Trophoblast cell (in vitro differentiated cells and primary cell): ENCODE measurements around the gene VDAC1.
A peak's percentile ranks its signal among the peaks of the same experiment; 100 is the strongest.

Experiments
- DNase-seq, 2 donors: peaks; one replicate each; pipeline ENCODE4 v3.0.0-alpha.2; 2016
- H2AFZ ChIP-seq: 2 replicates; pipeline ENCODE4 v1.6.1; 2013; ENCODE audit warnings: low read length, moderate library complexity, mild to moderate bottlenecking; ENCODE audit not compliant: insufficient read depth, poor library complexity
- H2AK5ac ChIP-seq: 2 replicates; pipeline ENCODE4 v1.6.1; 2013; ENCODE audit warnings: mild to moderate bottlenecking, low read length
- H2BK120ac ChIP-seq: 2 replicates; pipeline ENCODE4 v1.6.1; 2013; ENCODE audit warnings: low read length, mild to moderate bottlenecking, moderate library complexity; ENCODE audit not compliant: insufficient read depth, poor library complexity
- H2BK12ac ChIP-seq: 2 replicates; pipeline ENCODE4 v1.6.1; 2013; ENCODE audit warnings: mild to moderate bottlenecking, low read length, moderate library complexity
- H2BK5ac ChIP-seq: 2 replicates; pipeline ENCODE4 v1.6.1; 2013; ENCODE audit warnings: low read length, low read depth, moderate library complexity, mild to moderate bottlenecking; ENCODE audit not compliant: poor library complexity
- H3K14ac ChIP-seq: 2 replicates; pipeline ENCODE4 v1.6.1; 2013; ENCODE audit warnings: mild to moderate bottlenecking, low read length
- H3K18ac ChIP-seq: 2 replicates; pipeline ENCODE4 v1.6.1; 2013; ENCODE audit warnings: mild to moderate bottlenecking, low read length
- H3K23ac ChIP-seq: 2 replicates; pipeline ENCODE4 v1.6.1; 2013; ENCODE audit warnings: low read length
- H3K27ac ChIP-seq: 2 replicates; pipeline ENCODE4 v1.5.1; 2013; ENCODE audit warnings: low read depth, mild to moderate bottlenecking, inconsistent platforms, low read length, moderate library complexity
- H3K27me3 ChIP-seq: 2 replicates; pipeline ENCODE4 v1.6.1; 2013; ENCODE audit warnings: inconsistent platforms, mild to moderate bottlenecking, low read length, moderate library complexity; ENCODE audit not compliant: insufficient read depth
- H3K36me3 ChIP-seq, 2 experiments: 1 replicate in 1 of 2; 2 replicates in 1 of 2; pipeline ENCODE4 v1.6.1; 2013; ENCODE audit warnings: low read length in 2 of 2, mild to moderate bottlenecking in 2 of 2, moderate library complexity in 1 of 2; ENCODE audit not compliant: insufficient read depth in 2 of 2, control insufficient read depth in 1 of 2
- H3K4ac ChIP-seq: 2 replicates; pipeline ENCODE4 v1.6.1; 2013; ENCODE audit warnings: low read depth, mild to moderate bottlenecking, low read length, moderate library complexity
- H3K4me1 ChIP-seq, 2 experiments: 1 replicate in 1 of 2; 2 replicates in 1 of 2; pipeline ENCODE4 v1.6.1; 2013; ENCODE audit warnings: low read length in 2 of 2, mild to moderate bottlenecking in 2 of 2, moderate library complexity in 1 of 2; ENCODE audit not compliant: insufficient read depth in 2 of 2, control insufficient read depth in 1 of 2
- H3K4me2 ChIP-seq: 2 replicates; pipeline ENCODE4 v1.6.1; 2013; ENCODE audit warnings: inconsistent platforms, mild to moderate bottlenecking, low read length, moderate library complexity
- H3K4me3 ChIP-seq: 2 replicates; pipeline ENCODE4 v1.5.1; 2013; ENCODE audit warnings: mild to moderate bottlenecking, low read depth, low read length, inconsistent platforms
- H3K79me1 ChIP-seq: one replicate; pipeline ENCODE4 v1.6.1; 2013; ENCODE audit warnings: low read length
- H3K79me2 ChIP-seq: 2 replicates; pipeline ENCODE4 v1.6.1; 2013; ENCODE audit warnings: low read length, mild to moderate bottlenecking; ENCODE audit not compliant: control insufficient read depth, insufficient read depth, poor library complexity
- H3K9ac ChIP-seq: 2 replicates; pipeline ENCODE4 v1.6.1; 2013; ENCODE audit warnings: mild to moderate bottlenecking, low read length
- H3K9me3 ChIP-seq: 2 replicates; pipeline ENCODE4 v1.6.1; 2013; ENCODE audit warnings: low read depth, mild to moderate bottlenecking, control low read depth, inconsistent platforms, low read length; ENCODE audit not compliant: insufficient read depth
- H4K12ac ChIP-seq: 2 replicates; pipeline ENCODE4 v1.6.1; 2013; ENCODE audit warnings: low read depth, mild to moderate bottlenecking, low read length, moderate library complexity
- H4K8ac ChIP-seq: 2 replicates; pipeline ENCODE4 v1.6.1; 2013; ENCODE audit warnings: low read depth, mild to moderate bottlenecking, low read length, moderate library complexity
- H4K91ac ChIP-seq: one replicate; pipeline ENCODE4 v1.6.1; 2013; ENCODE audit warnings: low read depth, mild to moderate bottlenecking, low read length, moderate library complexity
- WGBS: extraction: QIAGEN DNeasy Blood & Tissue Kit; methylation state at CpG from one replicate; pipeline ENCODE4 v1.1.7; 2013; ENCODE audit warnings: missing lambda C conversion rate; ENCODE audit not compliant: insufficient read length, insufficient coverage; ENCODE audit errors: extremely low coverage; 5-methylcytosine and 5-hydroxymethylcytosine counted together

Gene VDAC1

GRCh38 chr5:133942614-133943474 lies 61.9 kb downstream of the VDAC1 start:
- Histone ChIP-seq H2BK120ac (no peak overlapping the region), H2AFZ (no peak overlapping the region), H4K91ac (peak overlapping the region; percentile 10), H3K9me3 (no peaks in the 10 kb centered on the region), H3K36me3 (no peaks in the 10 kb centered on the region), H3K27me3 (no peaks in the 10 kb centered on the region), H3K23ac (no peak overlapping the region), H4K12ac (no peak overlapping the region), H3K4me2 (no peak overlapping the region), H4K8ac (no peak overlapping the region), H2BK5ac (no peak overlapping the region), H3K4me3 (no peak overlapping the region), H3K14ac (no peak overlapping the region), H3K79me2 (no peaks in the 10 kb centered on the region), H2AK5ac (no peak overlapping the region), H3K9ac (no peak overlapping the region), H3K4me1 (peaks cover 0 to 3% of the 10 kb centered on the region in 2 experiments), H3K4ac (no peak overlapping the region), H2BK12ac (no peak overlapping the region), H3K18ac (no peak overlapping the region), H3K79me1 (no peaks in the 10 kb centered on the region), H3K27ac (no peak overlapping the region)
- no CpG with 5 or more reads among the region's 11 CpGs for WGBS
- DNase-seq = no peak

GRCh38 chr5:133941456-133942196 lies 63.1 kb downstream of the VDAC1 start:
- Histone ChIP-seq H2AFZ (no peak overlapping the region), H3K9me3 (no peaks in the 10 kb centered on the region), H2AK5ac (no peak overlapping the region), H3K4me2 (no peak overlapping the region), H3K4ac (no peak overlapping the region), H3K18ac (no peak overlapping the region), H2BK120ac (no peak overlapping the region), H2BK12ac (no peak overlapping the region), H4K12ac (no peak overlapping the region), H3K27me3 (no peaks in the 10 kb centered on the region), H3K14ac (no peak overlapping the region), H3K9ac (no peak overlapping the region), H3K4me1 (peaks cover 0 to 3% of the 10 kb centered on the region in 2 experiments), H3K4me3 (no peak overlapping the region), H2BK5ac (no peak overlapping the region), H4K91ac (no peak overlapping the region), H3K27ac (no peak overlapping the region), H4K8ac (no peak overlapping the region), H3K23ac (no peak overlapping the region), H3K36me3 (no peaks in the 10 kb centered on the region), H3K79me2 (no peaks in the 10 kb centered on the region), H3K79me1 (no peaks in the 10 kb centered on the region)
- no peak for DNase-seq
- WGBS = no CpG with 5 or more reads among the region's 8 CpGs

GRCh38 chr5:133939668-133940067 lies 65.1 kb downstream of the VDAC1 start:
- Histone ChIP-seq H3K4me2 (no peak overlapping the region), H2BK12ac (no peak overlapping the region), H3K23ac (no peak overlapping the region), H3K79me2 (no peaks in the 10 kb centered on the region), H3K9me3 (peaks cover 3% of the 10 kb centered on the region), H3K79me1 (no peaks in the 10 kb centered on the region), H3K4me3 (no peak overlapping the region), H2BK120ac (no peak overlapping the region), H3K18ac (no peak overlapping the region), H3K9ac (no peak overlapping the region), H3K4me1 (peaks cover 0 to 3% of the 10 kb centered on the region in 2 experiments), H2AFZ (no peak overlapping the region), H4K12ac (no peak overlapping the region), H3K14ac (no peak overlapping the region), H4K91ac (no peak overlapping the region), H3K27me3 (no peaks in the 10 kb centered on the region), H2BK5ac (no peak overlapping the region), H4K8ac (no peak overlapping the region), H3K36me3 (no peaks in the 10 kb centered on the region), H3K4ac (no peak overlapping the region), H3K27ac (no peak overlapping the region), H2AK5ac (no peak overlapping the region)
- no CpG with 5 or more reads among the region's 3 CpGs for WGBS
- DNase-seq = no peak

GRCh38 chr5:133938929-133939328 lies 65.8 kb downstream of the VDAC1 start:
- no peak overlapping the region for H2BK120ac ChIP-seq
- no peak overlapping the region for H4K91ac ChIP-seq
- H3K79me1 ChIP-seq = no peaks in the 10 kb centered on the region
- H3K4me2 ChIP-seq = no peak overlapping the region
- no peak overlapping the region for H3K18ac ChIP-seq
- H3K27ac ChIP-seq = no peak overlapping the region
- WGBS = no CpG with 5 or more reads among the region's 3 CpGs
- no peak overlapping the region for H2BK12ac ChIP-seq
- H3K9ac ChIP-seq = no peak overlapping the region
- H3K27me3 ChIP-seq = no peaks in the 10 kb centered on the region
- H3K23ac ChIP-seq = no peak overlapping the region
- H3K79me2 ChIP-seq = no peaks in the 10 kb centered on the region
- H4K12ac ChIP-seq = no peak overlapping the region
- peaks cover 3% of the 10 kb centered on the region for H3K9me3 ChIP-seq
- H4K8ac ChIP-seq = no peak overlapping the region
- H3K4me1 ChIP-seq = peaks cover 0 to 3% of the 10 kb centered on the region in 2 experiments
- no peak for DNase-seq
- H3K4ac ChIP-seq = no peak overlapping the region
- no peak overlapping the region for H3K14ac ChIP-seq
- no peaks in the 10 kb centered on the region for H3K36me3 ChIP-seq
- H2BK5ac ChIP-seq = no peak overlapping the region
- no peak overlapping the region for H2AK5ac ChIP-seq
- no peak overlapping the region for H2AFZ ChIP-seq
- no peak overlapping the region for H3K4me3 ChIP-seq
